HG02763 (cell line): ENCODE measurements around the gene LRRC17.
"Not testable (repeated sequence)": the region's sequence is repeated elsewhere in the genome, so short reads cannot be mapped to it uniquely, and the experiment has no call there.

Source experiments
- ATAC-seq: cut with Tn5 transposase; IDR thresholded peaks from one replicate; pipeline ENCODE4 v1.9.1; 2021; ENCODE audit warnings: mild to moderate bottlenecking, moderate library complexity; ENCODE audit not compliant: unreplicated experiment

Gene LRRC17

GRCh38 chr7:102938679-102939078 is 25.9 kb downstream of the LRRC17 start:
- ATAC-seq, result no peak

GRCh38 chr7:102942181-102942866 is 29.5 kb downstream of the LRRC17 start:
- no peak for ATAC-seq

- no peak for ATAC-seq
These were observed 30.1 kb downstream of the LRRC17 start for GRCh38 chr7:102942868-102943267.

- no peak for ATAC-seq
These were observed 30.8 kb downstream of the LRRC17 start for GRCh38 chr7:102943423-102944169.

GRCh38 chr7:102944241-102944640 is 31.4 kb downstream of the LRRC17 start:
- ATAC-seq, result no peak

- ATAC-seq, result no peak
These were observed 39.0 kb downstream of the LRRC17 start for GRCh38 chr7:102951839-102952238.

GRCh38 chr7:102953406-102953805 is 40.6 kb downstream of the LRRC17 start:
- no peak for ATAC-seq

- not testable (repeated sequence) for ATAC-seq
These were observed 41.6 kb downstream of the LRRC17 start for GRCh38 chr7:102954359-102954758.

- ATAC-seq, result not testable (repeated sequence)
These were observed 45.2 kb downstream of the LRRC17 start for GRCh38 chr7:102958004-102958403.

- not testable (repeated sequence) for ATAC-seq
These were observed 49.2 kb downstream of the LRRC17 start for GRCh38 chr7:102961993-102962392.

- ATAC-seq, result no peak
These were observed 53.7 kb downstream of the LRRC17 start for GRCh38 chr7:102966465-102966864.

- no peak for ATAC-seq
These were observed 55.0 kb downstream of the LRRC17 start for GRCh38 chr7:102967798-102968197.

GRCh38 chr7:102973096-102973802 is 60.4 kb downstream of the LRRC17 start:
- ATAC-seq, result no peak

GRCh38 chr7:102974366-102975236 is 61.8 kb downstream of the LRRC17 start:
- no peak for ATAC-seq

GRCh38 chr7:102975854-102976253 is 63.1 kb downstream of the LRRC17 start:
- no peak for ATAC-seq

- no peak for ATAC-seq
These were observed 63.7 kb downstream of the LRRC17 start for GRCh38 chr7:102976493-102976892.

- ATAC-seq, result not testable (repeated sequence)
These were observed 64.8 kb downstream of the LRRC17 start for GRCh38 chr7:102977586-102977985.

GRCh38 chr7:102978284-102978683 is 65.5 kb downstream of the LRRC17 start:
- ATAC-seq, result no peak

- no peak for ATAC-seq
These were observed 66.9 kb downstream of the LRRC17 start for GRCh38 chr7:102979670-102980069.

- no peak for ATAC-seq
These were observed 68.7 kb downstream of the LRRC17 start for GRCh38 chr7:102981451-102981850.

- ATAC-seq, result no peak
These were observed 69.4 kb downstream of the LRRC17 start for GRCh38 chr7:102982235-102982634.
